ENCODE data around the gene SKAP1. TPM values are rescaled to one million over a fixed set of nuclear protein-coding genes. Genes with fewer than 3 reads are reported as not detected.
A peak's percentile ranks its signal among the peaks of the same experiment; 100 is the strongest.
"Not testable (repeated sequence)": the region's sequence is repeated elsewhere in the genome, so short reads cannot be mapped to it uniquely, and the experiment has no call there.

Gene SKAP1
- total RNA-seq, 1 experiment from 2014 or later = not detected

GRCh38 chr17:48391444-48391843 lies 38.6 kb downstream of the SKAP1 start:
- Histone ChIP-seq H3K27me3 (no peaks in the 10 kb centered on the region), H3K36me3 (no peaks in the 10 kb centered on the region), H3K9me3 (no peaks in the 10 kb centered on the region), H3K4me3 (no peak overlapping the region)
- DNase-seq = no peak

- Histone ChIP-seq H3K36me3 (no peaks in the 10 kb centered on the region), H3K9me3 (no peaks in the 10 kb centered on the region), H3K27me3 (no peaks in the 10 kb centered on the region), H3K4me3 (no peak overlapping the region)
- DNase-seq = no peak
These were observed 40.1 kb downstream of the SKAP1 start for GRCh38 chr17:48389903-48390302.

- Histone ChIP-seq H3K4me3 (no peak overlapping the region), H3K36me3 (no peaks in the 10 kb centered on the region), H3K27me3 (no peaks in the 10 kb centered on the region), H3K9me3 (no peaks in the 10 kb centered on the region)
- DNase-seq = no peak
These were observed 40.9 kb downstream of the SKAP1 start for GRCh38 chr17:48388955-48389743.

GRCh38 chr17:48386826-48387225 lies 43.2 kb downstream of the SKAP1 start:
- H3K9me3 ChIP-seq = no peaks in the 10 kb centered on the region

GRCh38 chr17:48385319-48385718 lies 44.7 kb downstream of the SKAP1 start:
- Histone ChIP-seq H3K4me3 (no peak overlapping the region), H3K27me3 (no peaks in the 10 kb centered on the region)

More at GRCh38 chr17:48386826-48387225, 43.2 kb downstream of the SKAP1 start:
- Histone ChIP-seq H3K4me3 (no peak overlapping the region), H3K27me3 (no peaks in the 10 kb centered on the region), H3K36me3 (no peaks in the 10 kb centered on the region)
- no peak for DNase-seq

GRCh38 chr17:48384164-48384563 lies 45.9 kb downstream of the SKAP1 start:
- Histone ChIP-seq H3K27me3 (no peaks in the 10 kb centered on the region), H3K4me3 (no peak overlapping the region), H3K9me3 (no peaks in the 10 kb centered on the region), H3K36me3 (no peaks in the 10 kb centered on the region)
- DNase-seq = no peak

More at GRCh38 chr17:48385319-48385718, 44.7 kb downstream of the SKAP1 start:
- no peaks in the 10 kb centered on the region for H3K9me3 ChIP-seq
- H3K36me3 ChIP-seq = no peaks in the 10 kb centered on the region
- no peak for DNase-seq

- H3K9me3 ChIP-seq = no peaks in the 10 kb centered on the region
- no peak for DNase-seq
- H3K4me3 ChIP-seq = no peak overlapping the region
- no peaks in the 10 kb centered on the region for H3K27me3 ChIP-seq
- H3K36me3 ChIP-seq = no peaks in the 10 kb centered on the region
These were observed 47.0 kb downstream of the SKAP1 start for GRCh38 chr17:48382989-48383388.

- no peaks in the 10 kb centered on the region for H3K9me3 ChIP-seq
- no peak for DNase-seq
- H3K4me3 ChIP-seq = no peak overlapping the region
- no peaks in the 10 kb centered on the region for H3K36me3 ChIP-seq
- H3K27me3 ChIP-seq = 0 out of 2 replicates have a peak, but pooled peaks cover 2% of the 10 kb centered on the region
These were observed 51.2 kb downstream of the SKAP1 start for GRCh38 chr17:48378708-48379392.

GRCh38 chr17:48378238-48378637 lies 51.8 kb downstream of the SKAP1 start:
- H3K4me3 ChIP-seq = no peak overlapping the region
- H3K27me3 ChIP-seq = 0 out of 2 replicates have a peak, but pooled peaks cover 2% of the 10 kb centered on the region
- DNase-seq = no peak
- no peaks in the 10 kb centered on the region for H3K36me3 ChIP-seq
- H3K9me3 ChIP-seq = no peaks in the 10 kb centered on the region

- Histone ChIP-seq H3K4me3 (no peak overlapping the region), H3K36me3 (no peaks in the 10 kb centered on the region), H3K27me3 (0 out of 2 replicates have a peak, but pooled peaks cover 2% of the 10 kb centered on the region), H3K9me3 (no peaks in the 10 kb centered on the region)
- DNase-seq = no peak
These were observed 53.2 kb downstream of the SKAP1 start for GRCh38 chr17:48376682-48377325.

GRCh38 chr17:48375356-48375755 lies 54.7 kb downstream of the SKAP1 start:
- H3K27me3 ChIP-seq = 0 out of 2 replicates have a peak, but pooled peaks cover 2% of the 10 kb centered on the region
- no peak for DNase-seq

GRCh38 chr17:48374650-48375230 lies 55.3 kb downstream of the SKAP1 start:
- H3K4me3 ChIP-seq = no peak overlapping the region
- H3K36me3 ChIP-seq = no peaks in the 10 kb centered on the region
- peak; percentile 22 for DNase-seq
- 0 out of 2 replicates have a peak, but pooled peaks cover 5% of the 10 kb centered on the region for H3K27me3 ChIP-seq
- H3K9me3 ChIP-seq = no peaks in the 10 kb centered on the region

More at GRCh38 chr17:48375356-48375755, 54.7 kb downstream of the SKAP1 start:
- Histone ChIP-seq H3K9me3 (no peaks in the 10 kb centered on the region), H3K36me3 (no peaks in the 10 kb centered on the region), H3K4me3 (no peak overlapping the region)

GRCh38 chr17:48373883-48374282 lies 56.1 kb downstream of the SKAP1 start:
- H3K27me3 ChIP-seq = 0 out of 2 replicates have a peak, but pooled peaks cover 7% of the 10 kb centered on the region
- H3K36me3 ChIP-seq = no peaks in the 10 kb centered on the region
- DNase-seq = no peak
- H3K9me3 ChIP-seq = no peaks in the 10 kb centered on the region
- no peak overlapping the region for H3K4me3 ChIP-seq

- Histone ChIP-seq H3K27me3 (0 out of 2 replicates have a peak, but pooled peaks cover 7% of the 10 kb centered on the region), H3K36me3 (no peaks in the 10 kb centered on the region), H3K4me3 (no peak overlapping the region), H3K9me3 (no peaks in the 10 kb centered on the region)
- no peak for DNase-seq
These were observed 56.7 kb downstream of the SKAP1 start for GRCh38 chr17:48373130-48373830.

- H3K9me3 ChIP-seq, H3K27me3 ChIP-seq, H3K36me3 ChIP-seq, DNase-seq, H3K4me3 ChIP-seq: not testable (repeated sequence)
These were observed 61.0 kb downstream of the SKAP1 start for GRCh38 chr17:48368967-48369366.

- H3K27me3 ChIP-seq = 0 out of 2 replicates have a peak, but pooled peaks cover 5% of the 10 kb centered on the region
- H3K36me3 ChIP-seq = no peaks in the 10 kb centered on the region
- no peak for DNase-seq
- no peaks in the 10 kb centered on the region for H3K9me3 ChIP-seq
- H3K4me3 ChIP-seq = no peak overlapping the region
These were observed 61.6 kb downstream of the SKAP1 start for GRCh38 chr17:48368352-48368908.

Measured in MG63 (cell line).